ENCODE data around the gene SCAPER. TPM values are rescaled to one million over a fixed set of nuclear protein-coding genes. Genes with fewer than 3 reads are reported as not detected.
"Not testable (repeated sequence)": the region's sequence is repeated elsewhere in the genome, so short reads cannot be mapped to it uniquely, and the experiment has no call there.

SCAPER gene
- total RNA-seq, 1 donor from 2014 or later, result 29.2 TPM

DNA sequence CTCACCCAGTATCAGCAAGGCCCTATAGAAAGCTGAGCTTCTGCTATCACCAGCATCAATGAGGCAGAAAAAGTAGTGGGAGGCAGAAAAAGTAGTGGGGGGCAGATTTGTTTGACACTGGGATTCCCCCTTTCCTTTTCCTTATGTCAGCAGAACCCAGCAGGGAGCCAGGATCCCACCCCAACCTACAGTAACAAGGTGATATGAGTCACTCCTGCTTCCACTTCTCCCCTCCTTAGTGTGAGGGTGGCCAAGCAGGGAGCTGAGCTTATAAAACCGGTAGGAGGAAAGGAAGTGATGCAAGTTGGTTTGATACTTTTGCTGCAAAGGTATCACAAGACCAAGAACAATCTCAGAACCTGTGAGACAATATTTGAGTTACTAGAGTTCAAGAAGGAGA is 128.7 kb downstream of the SCAPER start:
- no peak for DNase-seq

DNA sequence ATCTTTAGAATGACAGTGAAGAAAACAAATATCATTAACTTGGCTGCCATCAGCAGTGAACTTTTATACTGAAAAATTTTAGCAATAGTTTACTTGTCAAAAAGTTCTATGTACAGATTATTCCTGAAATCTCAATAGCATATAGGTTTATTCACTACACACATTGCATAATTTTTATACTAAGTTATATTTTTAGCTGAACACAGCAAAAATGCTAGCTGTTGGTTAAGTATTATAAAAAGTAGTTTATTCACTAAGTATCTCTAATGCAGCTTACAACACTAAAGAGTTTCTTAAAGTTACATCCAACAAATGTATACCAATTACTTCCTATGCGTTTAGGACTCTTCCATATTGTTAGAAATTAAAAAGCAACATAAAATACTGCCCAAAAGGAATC is 131.9 kb downstream of the SCAPER start:
- DNase-seq, result no peak

DNA sequence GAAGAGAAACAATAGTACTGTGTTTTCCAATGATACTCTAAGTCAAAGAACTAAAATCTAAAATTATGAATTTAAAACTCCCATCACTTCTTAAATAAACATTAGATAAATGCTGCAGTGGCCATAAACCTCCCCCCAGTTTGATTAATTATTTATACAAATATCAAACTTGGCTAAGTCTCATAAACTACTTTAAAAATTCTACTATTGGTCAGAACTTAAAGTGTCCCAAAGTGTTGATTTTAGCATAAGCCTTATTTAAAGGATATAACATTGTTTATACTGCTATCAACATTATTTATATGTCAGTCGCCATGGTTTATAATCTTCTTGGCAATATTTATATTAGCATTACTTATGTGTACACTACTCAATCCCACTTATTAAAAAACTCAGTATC is 132.4 kb downstream of the SCAPER start:
- DNase-seq, result no peak

DNA sequence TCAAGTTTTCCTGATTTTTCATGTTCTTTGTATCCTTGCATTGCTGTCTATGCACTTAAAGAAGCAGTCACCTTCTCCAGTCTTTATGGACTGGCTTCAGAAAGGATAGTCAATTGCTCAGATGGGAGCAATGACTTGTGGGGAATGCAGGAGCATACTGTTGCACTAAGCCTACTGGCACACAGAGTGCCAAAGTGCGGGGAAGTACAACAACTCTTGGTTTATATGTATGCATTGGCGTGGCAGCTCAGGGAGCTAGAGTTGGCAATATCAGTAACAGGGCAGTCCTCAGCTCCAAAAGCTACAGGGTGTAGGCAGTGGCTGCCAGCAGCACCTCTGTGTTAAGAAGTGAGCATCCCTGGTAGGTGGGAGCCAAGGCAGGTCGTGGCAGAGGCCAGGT is 141.1 kb downstream of the SCAPER start:
- no peak for DNase-seq

DNA sequence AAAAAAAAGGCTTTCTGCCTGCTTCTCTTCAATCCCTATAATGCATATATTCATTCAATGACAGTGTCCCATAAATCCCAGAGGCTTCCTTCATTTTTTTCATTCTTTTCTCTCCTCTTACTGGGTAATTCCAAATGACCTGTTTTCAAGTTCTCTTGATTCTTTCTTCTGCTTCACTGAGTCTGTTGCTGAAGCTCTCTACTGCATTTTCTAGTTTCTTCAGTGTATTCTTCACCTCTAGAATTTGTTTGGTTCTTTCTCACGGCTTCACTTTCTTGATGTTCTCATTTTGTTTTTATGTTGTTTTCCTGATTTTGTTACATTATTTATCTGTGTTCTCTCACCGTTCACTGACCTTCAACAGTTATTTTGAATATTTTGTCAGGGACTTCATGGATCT is 141.6 kb downstream of the SCAPER start:
- no peak for DNase-seq

DNA sequence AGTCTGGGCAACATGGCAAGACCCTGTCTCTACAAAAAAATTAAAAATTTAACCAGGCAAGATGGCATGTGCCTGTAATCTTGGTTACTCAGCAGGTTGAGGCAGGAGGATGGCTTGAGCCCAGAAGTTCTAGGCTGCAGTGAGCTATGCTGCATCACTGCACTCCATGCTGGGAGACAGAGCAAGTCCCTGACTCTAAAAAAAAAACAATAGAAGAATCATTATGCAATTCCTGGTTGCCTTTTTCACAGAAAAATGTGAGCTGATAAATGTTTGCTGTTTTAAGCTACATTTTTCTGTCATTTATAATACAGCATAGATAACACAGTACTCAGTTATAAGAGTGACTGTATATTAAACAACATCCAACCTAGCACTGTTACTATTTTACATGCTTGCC is 148.8 kb downstream of the SCAPER start:
- no peak for DNase-seq

DNA sequence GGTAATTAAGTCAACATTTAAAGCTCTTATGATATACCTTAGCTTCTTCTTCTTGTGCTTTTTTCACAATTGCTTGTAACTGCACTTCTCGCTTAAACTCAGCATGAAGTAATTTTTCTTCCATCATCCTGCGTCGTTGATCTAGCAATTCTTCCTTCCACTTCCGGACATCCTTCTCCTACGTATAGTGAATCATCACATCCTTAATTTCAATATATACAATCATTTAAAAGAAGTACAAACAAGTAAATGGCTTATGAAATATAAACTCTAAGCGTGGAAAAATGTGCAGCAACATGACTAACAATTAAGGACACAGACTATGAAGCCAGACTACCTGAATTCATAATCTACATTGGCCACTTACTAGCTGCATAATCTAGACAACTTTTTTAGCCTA is 151.4 kb downstream of the SCAPER start:
- DNase-seq, result no peak

DNA sequence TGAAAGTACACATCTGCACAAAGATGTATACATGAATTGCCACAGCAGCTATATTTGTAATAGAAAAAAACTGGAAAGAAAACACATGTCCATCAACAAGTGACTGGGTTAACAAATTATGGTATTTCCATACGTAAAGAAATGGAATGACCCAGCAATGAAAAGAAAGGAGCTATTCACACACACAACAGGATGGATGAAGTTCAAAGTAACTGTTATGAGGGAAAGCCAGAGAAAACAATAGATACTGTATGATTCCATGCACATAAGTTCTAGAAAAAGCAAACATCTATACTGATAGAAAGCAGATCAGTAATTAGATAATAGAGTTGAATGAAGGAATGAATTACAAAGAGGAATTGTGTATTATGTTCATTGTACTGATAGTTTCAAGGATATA is 152.0 kb downstream of the SCAPER start:
- no peak for DNase-seq

DNA sequence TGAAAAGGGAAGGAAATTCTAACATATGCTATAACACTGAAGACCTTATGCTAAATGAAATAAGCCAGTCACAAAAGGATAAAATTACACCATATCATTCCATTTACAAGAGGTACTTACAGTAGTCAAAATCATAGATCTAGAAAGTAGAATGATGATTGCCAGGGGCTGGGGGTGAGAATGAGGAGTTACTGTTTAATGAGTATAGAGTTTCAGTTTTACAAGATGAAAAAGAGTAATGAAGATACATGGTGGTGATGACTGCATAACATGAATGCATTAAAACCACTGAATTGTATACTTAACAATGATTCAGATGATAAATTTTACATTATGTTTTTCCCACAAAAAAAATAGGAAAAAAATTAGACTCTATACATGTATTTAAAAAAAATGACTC is 152.6 kb downstream of the SCAPER start:
- DNase-seq, result no peak

DNA sequence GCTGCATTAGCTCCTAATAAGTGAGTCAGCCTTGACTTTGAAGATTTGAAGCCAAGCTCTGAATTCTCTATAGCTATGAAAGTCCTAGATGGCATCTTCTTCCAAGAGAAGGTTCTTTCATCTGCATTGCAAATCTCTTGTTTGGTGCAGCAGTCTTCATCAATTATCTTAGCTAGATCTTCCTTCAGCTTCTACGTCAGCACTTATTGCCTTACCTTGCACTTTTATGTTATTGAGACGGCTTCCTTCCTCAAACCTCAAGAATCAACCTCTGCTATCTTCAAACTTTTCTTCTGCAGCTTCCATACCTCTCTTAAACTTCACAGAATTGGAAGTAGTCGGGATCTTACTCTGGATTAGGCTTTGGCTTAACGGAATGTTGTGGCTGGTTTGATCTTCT is 167.6 kb downstream of the SCAPER start:
- DNase-seq, result no peak

DNA sequence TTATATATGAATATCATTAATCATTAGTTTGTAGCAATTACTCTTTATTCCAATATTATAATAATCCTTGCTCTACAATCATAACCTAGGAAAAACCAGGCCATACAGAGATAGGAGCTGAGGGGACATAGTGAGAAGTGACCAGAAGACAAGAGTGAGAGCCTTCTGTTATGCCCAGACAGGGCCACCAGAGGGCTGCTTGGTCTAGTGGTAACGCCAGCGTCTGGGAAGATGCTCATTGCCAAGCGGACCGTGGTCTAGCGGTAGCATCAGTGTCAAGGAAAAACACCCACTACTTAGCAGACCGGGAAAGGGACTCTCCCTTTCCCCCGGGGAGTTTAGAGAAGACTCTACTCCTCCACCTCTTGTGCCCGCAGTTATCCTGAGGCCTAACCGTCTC is 172.8 kb downstream of the SCAPER start:
- not testable (repeated sequence) for DNase-seq

DNA sequence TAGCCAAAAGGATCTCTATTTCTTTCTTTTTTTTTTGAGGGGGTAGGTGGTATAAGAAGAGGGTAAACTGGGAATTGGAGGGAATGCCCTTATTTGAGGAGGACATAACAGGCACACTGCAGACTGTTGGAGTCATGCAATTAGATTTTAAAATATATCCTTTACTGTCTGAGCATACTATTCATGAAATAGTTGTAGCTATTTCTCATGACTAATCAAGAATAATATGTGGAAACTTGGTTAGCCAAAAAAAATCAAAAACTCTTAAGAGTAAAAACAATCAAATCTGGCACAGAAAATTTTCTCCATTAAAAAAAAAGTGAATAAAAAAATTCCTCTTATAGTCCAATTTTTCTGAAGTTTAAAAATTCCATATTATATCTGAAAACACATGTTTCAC is 174.9 kb downstream of the SCAPER start:
- DNase-seq, result no peak

DNA sequence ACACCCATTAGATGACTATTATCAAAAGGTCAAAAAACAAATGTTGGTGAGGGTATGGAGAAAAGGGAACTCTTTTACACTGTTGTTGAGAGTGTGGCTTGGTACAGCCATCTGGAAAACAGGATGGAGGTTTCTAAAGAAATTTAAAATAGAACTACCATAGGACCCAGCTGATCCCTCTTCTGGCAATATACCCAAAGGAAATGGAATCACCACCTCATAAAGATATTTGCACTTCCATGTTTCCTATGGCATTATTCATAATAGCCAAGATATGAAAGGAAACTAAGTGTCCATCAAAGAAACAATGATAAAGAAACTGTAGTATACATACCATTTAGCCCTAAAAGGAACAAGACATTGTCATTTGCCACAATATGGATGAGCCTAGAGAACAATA is 186.3 kb downstream of the SCAPER start:
- DNase-seq, result no peak

DNA sequence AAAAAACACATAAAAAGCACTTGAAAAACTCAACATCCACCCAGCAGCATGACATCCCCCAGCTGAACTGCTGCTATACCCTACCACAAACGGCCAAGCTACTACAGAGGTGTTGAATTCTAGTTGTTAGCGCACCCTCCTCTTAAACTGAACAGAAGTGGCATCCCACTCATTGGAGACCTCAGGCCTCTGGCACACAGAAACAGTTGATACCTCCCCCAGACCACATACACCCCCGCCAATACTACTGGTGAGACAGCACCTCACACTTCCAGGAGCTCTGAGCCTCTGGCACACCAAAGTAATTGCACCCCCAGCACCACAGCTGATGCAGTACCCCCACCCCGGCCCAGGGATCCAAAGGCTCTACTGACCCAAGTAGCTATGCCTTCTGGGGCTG is 190.2 kb downstream of the SCAPER start:
- DNase-seq, result no peak

DNA sequence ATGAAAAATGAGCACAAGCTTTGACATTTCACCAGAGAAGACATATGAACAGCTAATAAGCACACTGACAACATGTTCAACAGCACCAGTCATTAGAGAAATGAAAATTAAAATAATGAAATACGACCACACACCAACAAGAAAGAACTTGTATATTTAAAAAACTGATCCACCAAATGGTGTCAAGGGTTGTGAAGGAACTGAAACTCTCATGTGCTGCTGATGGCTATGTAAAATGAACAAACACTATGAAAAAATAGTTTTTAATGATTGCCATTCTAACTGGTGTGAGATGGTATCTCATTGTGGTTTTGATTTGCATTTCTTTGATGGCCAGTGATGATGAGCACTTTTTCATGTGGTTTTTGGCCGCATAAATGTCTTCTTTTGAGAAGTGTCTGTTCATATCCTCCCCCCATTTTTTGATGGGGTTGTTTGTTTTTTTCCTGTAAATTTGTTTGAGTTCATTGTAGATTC is 193.8 kb downstream of the SCAPER start:
- DNase-seq, result no peak

DNA sequence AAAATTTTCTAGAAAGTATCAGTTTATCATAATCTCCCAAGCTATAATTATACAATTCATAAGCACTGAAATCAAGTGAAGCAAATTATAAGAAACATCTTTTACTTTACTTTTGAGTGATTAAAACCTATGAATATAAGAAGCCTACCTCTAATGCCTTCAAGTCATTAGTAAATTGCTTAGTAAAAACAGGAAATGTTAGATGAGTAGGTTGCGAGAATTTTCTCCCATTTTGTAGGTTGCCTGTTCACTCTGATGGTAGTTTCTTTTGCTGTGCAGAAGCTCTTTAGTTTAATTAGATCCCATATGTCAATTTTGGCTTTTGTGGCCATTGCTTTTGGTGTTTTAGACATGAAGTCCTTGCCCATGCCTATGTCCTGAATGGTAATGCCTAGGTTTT is 201.1 kb downstream of the SCAPER start:
- not testable (repeated sequence) for DNase-seq

DNA sequence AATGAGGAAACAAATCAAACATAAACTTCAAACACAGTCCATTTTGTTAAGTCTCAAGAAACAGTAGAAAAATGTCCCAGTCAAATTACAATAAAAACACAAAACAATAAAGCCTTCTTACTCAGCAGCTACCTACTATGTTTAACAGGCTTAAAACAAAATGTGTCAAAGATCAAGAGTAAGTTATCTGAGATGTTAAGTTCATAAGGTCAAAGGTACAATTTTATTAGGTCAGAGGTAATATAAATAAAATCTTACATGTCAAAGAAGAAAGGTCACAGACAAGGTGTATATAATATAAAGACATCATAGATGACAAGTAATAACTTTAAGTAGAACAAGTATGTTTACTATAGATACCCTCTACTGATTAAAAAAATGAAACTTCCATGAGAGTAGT is 208.3 kb downstream of the SCAPER start:
- DNase-seq, result no peak

DNA sequence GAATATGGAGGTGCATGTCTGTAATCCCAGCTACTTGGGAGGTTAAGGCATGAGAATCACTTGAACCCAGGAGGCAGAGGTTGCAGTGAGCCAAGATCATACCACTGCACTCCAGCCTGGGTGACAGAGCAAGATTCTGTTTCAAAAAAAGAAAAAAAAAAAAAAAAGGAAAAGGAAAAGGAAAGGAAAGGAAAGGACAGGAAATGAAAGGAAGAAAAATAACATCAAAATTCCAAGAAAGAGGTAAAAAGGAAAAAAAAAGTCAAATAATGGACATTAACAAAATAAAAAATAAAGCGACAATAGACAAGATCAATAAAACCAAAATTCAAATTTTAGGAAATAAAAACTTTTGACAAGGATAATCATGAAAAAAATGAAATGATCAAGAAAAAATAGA is 212.6 kb downstream of the SCAPER start:
- DNase-seq, result not testable (repeated sequence)

DNA sequence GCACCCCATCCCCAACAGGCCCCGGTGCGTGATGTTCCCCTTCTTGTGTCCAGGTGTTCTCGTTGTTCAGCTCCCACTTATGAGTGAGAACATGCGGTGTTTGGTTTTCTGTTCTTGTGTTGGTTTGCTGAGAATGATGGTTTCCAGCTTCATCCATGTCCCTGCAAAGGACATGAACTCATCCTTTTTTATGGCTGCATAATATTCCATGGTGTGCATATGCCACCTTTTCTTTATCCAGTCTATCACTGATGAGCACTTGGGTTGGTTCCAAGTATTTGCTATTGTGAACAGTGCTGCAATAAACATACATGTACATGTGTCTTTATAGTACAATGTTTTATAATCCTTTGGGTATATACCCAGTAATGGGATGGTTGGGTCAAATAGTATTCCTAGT is 217.5 kb downstream of the SCAPER start:
- not testable (repeated sequence) for DNase-seq

DNA sequence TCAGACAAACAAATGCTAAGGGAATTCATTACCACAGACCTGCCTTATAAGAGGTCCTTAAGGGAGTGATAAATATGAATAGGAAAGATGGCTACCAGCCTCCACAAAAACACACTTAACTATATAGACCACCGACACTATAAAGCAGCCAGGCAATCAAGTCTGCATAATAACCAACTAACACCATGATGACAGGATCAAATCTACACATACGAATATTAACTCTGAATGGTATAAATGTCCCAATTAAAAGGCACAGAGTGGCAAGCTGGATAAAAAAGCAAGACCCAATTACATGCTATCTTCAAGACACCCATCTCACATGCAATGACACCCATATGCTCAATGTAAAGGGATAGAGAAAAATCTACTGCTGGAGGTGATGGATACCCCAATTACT is 221.1 kb downstream of the SCAPER start:
- DNase-seq, result no peak

DNA sequence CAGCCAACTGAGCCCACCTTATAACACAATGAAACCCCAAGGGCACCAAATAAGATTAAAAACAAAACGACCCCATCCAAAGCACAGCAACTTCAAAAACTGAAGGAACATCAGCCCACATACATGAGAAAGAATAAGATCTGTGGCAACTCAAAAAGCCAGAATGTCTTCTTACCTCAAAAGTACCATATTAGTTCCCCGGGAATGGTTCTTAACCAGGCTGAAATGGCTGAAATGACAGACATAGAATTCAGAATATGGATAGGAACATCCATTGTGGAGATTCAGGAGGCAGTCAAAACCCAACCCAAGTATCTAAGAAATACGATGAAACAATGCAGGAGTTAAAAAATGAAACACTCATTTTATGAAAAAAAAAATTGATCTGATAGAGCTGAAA is 222.3 kb downstream of the SCAPER start:
- DNase-seq, result no peak

DNA sequence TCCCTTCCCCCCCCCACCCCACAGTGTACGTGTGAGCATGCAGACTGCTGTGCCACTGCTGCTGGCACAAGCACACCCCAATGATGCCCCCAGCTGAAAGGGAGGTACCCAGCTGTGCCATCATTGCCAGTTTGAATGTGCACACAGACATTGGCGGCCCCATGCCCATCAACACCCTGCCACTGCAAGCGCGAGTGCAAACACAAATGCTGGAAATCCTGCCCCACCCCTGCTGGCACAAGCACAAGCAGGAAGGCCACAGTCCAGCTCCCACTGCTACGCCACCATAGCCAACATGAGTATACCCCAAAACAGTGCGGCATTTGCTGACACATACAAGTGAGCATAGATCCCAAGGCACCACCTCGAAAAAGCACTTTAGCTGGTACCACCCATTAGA is 222.9 kb downstream of the SCAPER start:
- no peak for DNase-seq

DNA sequence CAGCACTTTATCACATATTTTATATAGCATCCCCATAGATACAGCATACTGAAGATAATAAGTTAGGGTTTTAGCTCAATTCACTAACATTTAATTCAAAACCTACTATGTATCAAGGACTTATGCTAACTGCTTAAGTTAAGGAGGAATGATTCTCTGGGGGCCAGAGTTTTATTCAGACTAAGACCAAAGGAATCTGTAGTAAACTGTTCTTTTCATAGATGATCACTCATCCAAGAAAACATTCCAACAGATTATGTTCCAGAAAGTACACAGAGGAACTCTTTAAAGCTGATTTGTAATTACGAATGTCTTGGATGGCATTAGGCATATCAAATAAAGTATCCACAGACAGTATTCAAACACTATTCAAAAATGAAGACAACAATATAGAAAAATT is 226.4 kb downstream of the SCAPER start:
- no peak for DNase-seq

DNA sequence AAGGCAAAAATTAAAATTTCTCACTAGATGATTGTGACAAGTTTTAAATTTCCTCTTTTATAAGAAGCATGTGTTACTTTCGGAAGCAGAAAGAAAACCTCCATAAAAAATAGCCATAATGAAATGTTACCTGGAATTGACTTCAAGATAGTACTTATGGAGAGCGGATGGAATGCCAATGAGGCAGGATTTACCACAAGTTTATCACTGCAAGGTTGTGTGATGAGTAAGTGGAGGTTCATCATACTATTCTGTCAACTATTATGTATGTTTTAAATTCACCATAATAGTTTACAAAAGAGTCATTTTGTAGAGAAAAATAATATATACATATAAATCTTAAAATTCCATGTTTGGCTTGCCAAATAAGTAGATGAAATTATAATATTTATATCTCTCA is 230.3 kb downstream of the SCAPER start:
- no peak for DNase-seq

DNA sequence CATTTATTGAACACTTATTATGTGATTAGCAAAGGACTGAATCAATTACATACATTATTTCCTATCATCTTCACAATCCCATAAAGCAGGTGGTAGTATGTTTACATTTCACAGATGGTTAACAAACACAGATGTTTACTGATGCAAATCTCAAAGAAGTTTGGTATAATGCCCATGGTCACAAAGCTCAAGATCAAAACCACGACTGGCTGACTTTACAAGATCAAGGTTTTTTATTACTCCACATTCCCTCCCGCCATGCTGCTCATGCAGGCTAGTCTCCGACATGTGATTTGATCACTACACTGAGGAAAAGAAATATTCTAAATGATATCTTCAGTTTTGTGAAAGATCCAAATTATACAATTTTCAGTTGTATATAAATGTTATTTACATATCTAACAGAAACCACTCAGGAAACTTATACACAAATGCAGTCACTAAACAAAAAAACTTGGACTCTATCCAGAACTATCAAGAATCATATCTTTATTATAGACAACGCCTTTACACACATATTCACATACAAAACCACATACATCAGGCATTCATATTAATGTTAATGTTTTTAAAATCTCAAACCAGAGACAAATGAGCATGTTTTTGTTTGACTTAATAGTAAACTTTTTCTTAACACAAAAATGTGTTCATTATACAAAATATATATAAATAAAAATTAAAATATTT is 235.5 kb downstream of the SCAPER start:
- DNase-seq, result no peak

All from skin of body (tissue), 2 donors.